ENCODE data around the gene PPFIA1. TPM values are rescaled to one million over a fixed set of nuclear protein-coding genes. Genes with fewer than 3 reads are reported as not detected.

The PPFIA1 gene
- total RNA-seq, 1 experiment from 2014 or later: 75.1 TPM

DNA sequence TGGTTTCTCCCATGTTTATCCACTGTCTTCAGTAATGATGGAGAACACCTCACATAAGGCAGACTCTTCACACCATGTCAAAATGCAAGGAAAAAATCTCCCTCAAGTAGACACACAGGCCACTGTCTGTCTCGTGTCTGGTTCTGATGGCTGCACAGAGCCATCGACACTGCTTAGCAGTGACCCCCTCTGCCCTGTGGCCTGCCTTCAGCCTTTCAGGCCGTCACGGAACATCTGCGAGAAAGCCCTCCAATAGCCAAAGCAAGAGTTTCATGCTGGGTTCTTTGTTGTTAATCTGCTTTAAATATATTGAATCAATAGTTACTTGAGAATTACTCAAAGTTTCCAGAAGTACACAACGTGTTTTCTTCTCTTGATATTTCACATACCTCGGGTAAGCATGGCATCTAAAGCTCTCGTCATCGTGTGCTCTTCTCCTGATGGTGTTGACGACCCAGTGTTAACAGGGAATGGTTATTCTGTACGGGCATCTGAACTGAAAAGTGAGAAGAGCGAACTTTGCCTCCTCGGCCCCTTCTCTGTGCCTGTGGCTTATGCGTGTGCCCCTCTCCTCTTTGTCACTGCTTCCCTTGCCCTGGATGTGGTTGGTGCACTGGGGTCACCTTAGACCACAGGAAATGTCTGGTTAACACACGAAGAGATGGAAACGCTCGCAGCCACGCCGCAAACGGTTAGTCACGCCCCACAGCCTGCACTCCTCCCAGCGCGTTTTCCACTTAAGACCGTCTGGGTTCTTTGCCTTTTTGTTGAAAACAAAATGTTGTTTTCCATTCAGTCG lies 94.5 kb downstream of the PPFIA1 start:
- ATAC-seq (no peak), DNase-seq (ENCODE audit: low spot score) (no peak)
- H3K27me3 Mint-ChIP-seq (ENCODE audit: low read depth): no peaks in the 10 kb centered on the region
- peaks cover 67% of the 10 kb centered on the region for H3K36me3 Mint-ChIP-seq
- TF ChIP-seq HMGA2 (CRISPR knock-in tag; IDR thresholded peaks at IDR 0.05): no peak
- TF ChIP-seq MXD4 (CRISPR knock-in tag; IDR thresholded peaks at IDR 0.05; ENCODE audit: borderline replicate concordance): no peak
- CTCF ChIA-PET: no interaction called here
- peak overlapping the region; percentile 63 for H3K27ac Mint-ChIP-seq
- no peaks in the 10 kb centered on the region for H3K4me1 Mint-ChIP-seq
- no peaks in the 10 kb centered on the region for H3K9me3 Mint-ChIP-seq
- POLR2A ChIA-PET: no interaction called here
- no peak overlapping the region for H3K4me3 Mint-ChIP-seq

- Mint-ChIP-seq H3K36me3 (peaks cover 64% of the 10 kb centered on the region), H3K9me3 (no peaks in the 10 kb centered on the region), H3K4me1 (no peaks in the 10 kb centered on the region), H3K27me3 (ENCODE audit: low read depth) (no peaks in the 10 kb centered on the region), H3K4me3 (no peak overlapping the region), H3K27ac (no peak overlapping the region)
- no peak for ATAC-seq
- DNase-seq (ENCODE audit: low spot score): no peak
- ChIA-PET CTCF (no interaction called here), POLR2A (no interaction called here)
- TF ChIP-seq, protein P1, sequence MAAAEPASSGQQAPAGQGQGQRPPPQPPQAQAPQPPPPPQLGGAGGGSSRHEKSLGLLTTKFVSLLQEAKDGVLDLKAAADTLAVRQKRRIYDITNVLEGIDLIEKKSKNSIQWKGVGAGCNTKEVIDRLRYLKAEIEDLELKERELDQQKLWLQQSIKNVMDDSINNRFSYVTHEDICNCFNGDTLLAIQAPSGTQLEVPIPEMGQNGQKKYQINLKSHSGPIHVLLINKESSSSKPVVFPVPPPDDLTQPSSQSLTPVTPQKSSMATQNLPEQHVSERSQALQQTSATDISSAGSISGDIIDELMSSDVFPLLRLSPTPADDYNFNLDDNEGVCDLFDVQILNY (CRISPR knock-in tag; IDR thresholded peaks at IDR 0.05): no peak
- TF ChIP-seq, protein P2, sequence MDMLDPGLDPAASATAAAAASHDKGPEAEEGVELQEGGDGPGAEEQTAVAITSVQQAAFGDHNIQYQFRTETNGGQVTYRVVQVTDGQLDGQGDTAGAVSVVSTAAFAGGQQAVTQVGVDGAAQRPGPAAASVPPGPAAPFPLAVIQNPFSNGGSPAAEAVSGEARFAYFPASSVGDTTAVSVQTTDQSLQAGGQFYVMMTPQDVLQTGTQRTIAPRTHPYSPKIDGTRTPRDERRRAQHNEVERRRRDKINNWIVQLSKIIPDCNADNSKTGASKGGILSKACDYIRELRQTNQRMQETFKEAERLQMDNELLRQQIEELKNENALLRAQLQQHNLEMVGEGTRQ (CRISPR knock-in tag; IDR thresholded peaks at IDR 0.05): no peak
These were observed 95.0 kb downstream of the PPFIA1 start for GRCh38 chr11:70365544-70365927.

GRCh38 chr11:70367071-70367470 lies 96.6 kb downstream of the PPFIA1 start:
- peaks cover 5% of the 10 kb centered on the region for H3K9me3 Mint-ChIP-seq
- DNase-seq (ENCODE audit: low spot score): no peak
- TF ChIP-seq ZBTB21 (CRISPR knock-in tag; IDR thresholded peaks at IDR 0.05; ENCODE audit: borderline replicate concordance): no peak
- TF ChIP-seq TEAD1 (CRISPR knock-in tag; IDR thresholded peaks at IDR 0.05): no peak
- no peak for TF ChIP-seq ATF1 (CRISPR knock-in tag; IDR thresholded peaks at IDR 0.05)
- no peak for TF ChIP-seq NFE2L1 (CRISPR knock-in tag; IDR thresholded peaks at IDR 0.05)
- no peak for TF ChIP-seq CREM (CRISPR knock-in tag; IDR thresholded peaks at IDR 0.05)
- H3K27ac Mint-ChIP-seq: no peak overlapping the region
- H3K36me3 Mint-ChIP-seq: peaks cover 57% of the 10 kb centered on the region
- ChIA-PET CTCF (no interaction called here), POLR2A (no interaction called here)
- no peak for ATAC-seq
- H3K27me3 Mint-ChIP-seq (ENCODE audit: low read depth): no peaks in the 10 kb centered on the region
- no peak overlapping the region for H3K4me3 Mint-ChIP-seq
- no peaks in the 10 kb centered on the region for H3K4me1 Mint-ChIP-seq

GRCh38 chr11:70368961-70369360 lies 98.5 kb downstream of the PPFIA1 start:
- CTCF ChIA-PET: no interaction called here
- ATAC-seq (no peak), DNase-seq (ENCODE audit: low spot score) (no peak)
- POLR2A ChIA-PET: no interaction called here
- H3K27me3 Mint-ChIP-seq (ENCODE audit: low read depth): no peaks in the 10 kb centered on the region
- H3K9me3 Mint-ChIP-seq: peaks cover 5% of the 10 kb centered on the region
- no peak overlapping the region for H3K4me3 Mint-ChIP-seq
- no peaks in the 10 kb centered on the region for H3K4me1 Mint-ChIP-seq
- peaks cover 57% of the 10 kb centered on the region for H3K36me3 Mint-ChIP-seq
- no peak overlapping the region for H3K27ac Mint-ChIP-seq
- TF ChIP-seq ZSCAN18 (CRISPR knock-in tag; IDR thresholded peaks at IDR 0.05): no peak
- no peak for TF ChIP-seq ZNF121 (CRISPR knock-in tag; IDR thresholded peaks at IDR 0.05)
- no peak for TF ChIP-seq TEAD4 (CRISPR knock-in tag; IDR thresholded peaks at IDR 0.05)
- TF ChIP-seq SMAD4 (CRISPR knock-in tag; IDR thresholded peaks at IDR 0.05): no peak
- TF ChIP-seq ZNF232 (CRISPR knock-in tag; IDR thresholded peaks at IDR 0.05): no peak
- no peak for TF ChIP-seq ZNF416 (CRISPR knock-in tag; IDR thresholded peaks at IDR 0.05)
- TF ChIP-seq RELA (CRISPR knock-in tag; IDR thresholded peaks at IDR 0.05; ENCODE audit: borderline replicate concordance): no peak
- TF ChIP-seq ZNF263 (CRISPR knock-in tag; IDR thresholded peaks at IDR 0.05; ENCODE audit: low read depth): no peak
- TF ChIP-seq, protein P3, sequence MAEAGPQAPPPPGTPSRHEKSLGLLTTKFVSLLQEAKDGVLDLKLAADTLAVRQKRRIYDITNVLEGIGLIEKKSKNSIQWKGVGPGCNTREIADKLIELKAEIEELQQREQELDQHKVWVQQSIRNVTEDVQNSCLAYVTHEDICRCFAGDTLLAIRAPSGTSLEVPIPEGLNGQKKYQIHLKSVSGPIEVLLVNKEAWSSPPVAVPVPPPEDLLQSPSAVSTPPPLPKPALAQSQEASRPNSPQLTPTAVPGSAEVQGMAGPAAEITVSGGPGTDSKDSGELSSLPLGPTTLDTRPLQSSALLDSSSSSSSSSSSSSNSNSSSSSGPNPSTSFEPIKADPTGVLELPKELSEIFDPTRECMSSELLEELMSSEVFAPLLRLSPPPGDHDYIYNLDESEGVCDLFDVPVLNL (CRISPR knock-in tag; IDR thresholded peaks at IDR 0.05; ENCODE audit: borderline replicate concordance, low read depth): no peak
- TF ChIP-seq OVOL2 (CRISPR knock-in tag; IDR thresholded peaks at IDR 0.05; ENCODE audit: borderline replicate concordance): no peak
- TF ChIP-seq, protein P4, sequence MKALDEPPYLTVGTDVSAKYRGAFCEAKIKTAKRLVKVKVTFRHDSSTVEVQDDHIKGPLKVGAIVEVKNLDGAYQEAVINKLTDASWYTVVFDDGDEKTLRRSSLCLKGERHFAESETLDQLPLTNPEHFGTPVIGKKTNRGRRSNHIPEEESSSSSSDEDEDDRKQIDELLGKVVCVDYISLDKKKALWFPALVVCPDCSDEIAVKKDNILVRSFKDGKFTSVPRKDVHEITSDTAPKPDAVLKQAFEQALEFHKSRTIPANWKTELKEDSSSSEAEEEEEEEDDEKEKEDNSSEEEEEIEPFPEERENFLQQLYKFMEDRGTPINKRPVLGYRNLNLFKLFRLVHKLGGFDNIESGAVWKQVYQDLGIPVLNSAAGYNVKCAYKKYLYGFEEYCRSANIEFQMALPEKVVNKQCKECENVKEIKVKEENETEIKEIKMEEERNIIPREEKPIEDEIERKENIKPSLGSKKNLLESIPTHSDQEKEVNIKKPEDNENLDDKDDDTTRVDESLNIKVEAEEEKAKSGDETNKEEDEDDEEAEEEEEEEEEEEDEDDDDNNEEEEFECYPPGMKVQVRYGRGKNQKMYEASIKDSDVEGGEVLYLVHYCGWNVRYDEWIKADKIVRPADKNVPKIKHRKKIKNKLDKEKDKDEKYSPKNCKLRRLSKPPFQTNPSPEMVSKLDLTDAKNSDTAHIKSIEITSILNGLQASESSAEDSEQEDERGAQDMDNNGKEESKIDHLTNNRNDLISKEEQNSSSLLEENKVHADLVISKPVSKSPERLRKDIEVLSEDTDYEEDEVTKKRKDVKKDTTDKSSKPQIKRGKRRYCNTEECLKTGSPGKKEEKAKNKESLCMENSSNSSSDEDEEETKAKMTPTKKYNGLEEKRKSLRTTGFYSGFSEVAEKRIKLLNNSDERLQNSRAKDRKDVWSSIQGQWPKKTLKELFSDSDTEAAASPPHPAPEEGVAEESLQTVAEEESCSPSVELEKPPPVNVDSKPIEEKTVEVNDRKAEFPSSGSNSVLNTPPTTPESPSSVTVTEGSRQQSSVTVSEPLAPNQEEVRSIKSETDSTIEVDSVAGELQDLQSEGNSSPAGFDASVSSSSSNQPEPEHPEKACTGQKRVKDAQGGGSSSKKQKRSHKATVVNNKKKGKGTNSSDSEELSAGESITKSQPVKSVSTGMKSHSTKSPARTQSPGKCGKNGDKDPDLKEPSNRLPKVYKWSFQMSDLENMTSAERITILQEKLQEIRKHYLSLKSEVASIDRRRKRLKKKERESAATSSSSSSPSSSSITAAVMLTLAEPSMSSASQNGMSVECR (CRISPR knock-in tag; IDR thresholded peaks at IDR 0.05; ENCODE audit: borderline replicate concordance): no peak
- TF ChIP-seq, protein P5, sequence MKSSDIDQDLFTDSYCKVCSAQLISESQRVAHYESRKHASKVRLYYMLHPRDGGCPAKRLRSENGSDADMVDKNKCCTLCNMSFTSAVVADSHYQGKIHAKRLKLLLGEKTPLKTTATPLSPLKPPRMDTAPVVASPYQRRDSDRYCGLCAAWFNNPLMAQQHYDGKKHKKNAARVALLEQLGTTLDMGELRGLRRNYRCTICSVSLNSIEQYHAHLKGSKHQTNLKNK (CRISPR knock-in tag; IDR thresholded peaks at IDR 0.05): no peak

Measured in WTC11 (cell line).